IMR-90 (cell line): ENCODE results near the gene ZNF618. TPM values are rescaled to one million over a fixed set of nuclear protein-coding genes. Genes with fewer than 3 reads are reported as not detected.

Experiments used
- ATAC-seq: fragments of 200-7000 bp; cut with Tn5 transposase; 2 replicates; pipeline ENCODE4 v1.9.1; 2020; ENCODE audit warnings: low read depth, mild to moderate bottlenecking, moderate library complexity
- BruUV-seq: library from RNA; stranded (reverse); fragments of 400-500 nt; replicated peaks from 2 replicates; lab custom pipeline; 2021; lab: Mats Ljungman, UMichigan
- CTCF ChIA-PET: fragments of 300-600 bp; formaldehyde crosslinking; extraction: SDS; loops from one replicate; lab custom pipeline; 2021; ENCODE audit warnings: antibody characterized with exemption; lab: Yijun Ruan, JAX
- POLR2A ChIA-PET: fragments of 300-600 bp; sonication (Branson Sonifier 250); formaldehyde crosslinking; loops from one replicate; lab custom pipeline; 2022; ENCODE audit warnings: antibody characterized with exemption; ENCODE audit not compliant: unreplicated experiment; lab: Charles Lee
- DNase-seq: peaks from one replicate; pipeline ENCODE4 v3.0.0; 2013
- H2AFZ ChIP-seq: replicated peaks from 2 replicates; pipeline ENCODE3; 2013; ENCODE audit warnings: low read length, mild to moderate bottlenecking; ENCODE audit not compliant: poor library complexity
- H2AK5ac ChIP-seq: 2 replicates; pipeline ENCODE4 v1.6.1; 2013; ENCODE audit warnings: low read depth, low read length, inconsistent platforms
- H2AK9ac ChIP-seq: replicated peaks from 2 replicates; pipeline ENCODE3; 2013; ENCODE audit warnings: mild to moderate bottlenecking, low read depth, low read length, moderate library complexity; ENCODE audit not compliant: poor library complexity
- H2BK120ac ChIP-seq: 2 replicates; pipeline ENCODE4 v1.6.1; 2013; ENCODE audit warnings: low read depth, low read length, inconsistent platforms
- H2BK15ac ChIP-seq: 3 replicates; pipeline ENCODE4 v1.6.1; 2013; ENCODE audit warnings: low read depth, low read length, inconsistent platforms
- H2BK20ac ChIP-seq: 2 replicates; pipeline ENCODE4 v1.6.1; 2013; ENCODE audit warnings: low read depth, mild to moderate bottlenecking, inconsistent platforms, low read length, moderate library complexity
- H2BK5ac ChIP-seq: 2 replicates; pipeline ENCODE4 v1.6.1; 2013; ENCODE audit warnings: mild to moderate bottlenecking, low read depth, low read length, inconsistent platforms; ENCODE audit not compliant: poor library complexity, severe bottlenecking
- H3K14ac ChIP-seq: replicated peaks from 2 replicates; pipeline ENCODE4 v1.6.1; 2013; ENCODE audit warnings: low read depth, low read length, inconsistent platforms
- H3K18ac ChIP-seq: 2 replicates; pipeline ENCODE4 v1.6.1; 2013; ENCODE audit warnings: low read depth, low read length, control low read depth
- H3K23ac ChIP-seq: 2 replicates; pipeline ENCODE4 v1.6.1; 2013; ENCODE audit warnings: low read depth, low read length, inconsistent platforms
- H3K27ac ChIP-seq: 2 replicates; pipeline ENCODE4 v1.5.1; 2013; ENCODE audit warnings: mild to moderate bottlenecking, control low read depth, low read length; ENCODE audit not compliant: insufficient read depth
- H3K27me3 ChIP-seq: 2 replicates; pipeline ENCODE4 v1.6.1; 2013; ENCODE audit warnings: low read length; ENCODE audit not compliant: control insufficient read depth, insufficient read depth
- H3K36me3 ChIP-seq: 2 replicates; pipeline ENCODE4 v1.6.1; 2013; ENCODE audit warnings: low read length, mixed read lengths; ENCODE audit not compliant: control insufficient read depth, insufficient read depth
- H3K4ac ChIP-seq: 2 replicates; pipeline ENCODE4 v1.6.1; 2013; ENCODE audit warnings: low read depth, low read length, inconsistent platforms
- H3K4me1 ChIP-seq: 2 replicates; pipeline ENCODE4 v1.6.1; 2013; ENCODE audit warnings: low read length, mixed read lengths; ENCODE audit not compliant: control insufficient read depth, insufficient read depth
- H3K4me2 ChIP-seq: 2 replicates; pipeline ENCODE4 v1.6.1; 2013; ENCODE audit warnings: low read depth, mild to moderate bottlenecking, control low read depth, low read length, moderate library complexity
- H3K4me3 ChIP-seq: 2 replicates; pipeline ENCODE4 v1.5.1; 2013; ENCODE audit warnings: low read depth, mild to moderate bottlenecking, control low read depth, low read length, moderate library complexity; ENCODE audit not compliant: insufficient read depth
- H3K56ac ChIP-seq: 2 replicates; pipeline ENCODE4 v1.6.1; 2013; ENCODE audit warnings: low read length, inconsistent platforms; ENCODE audit not compliant: insufficient read depth; ENCODE audit errors: extremely low read depth
- H3K79me1 ChIP-seq, 2 experiments: 2 replicates each; pipeline ENCODE4 v1.6.1; 2013; ENCODE audit warnings: low read length in 2 of 2, inconsistent platforms in 1 of 2, low read depth in 1 of 2
- H3K9ac ChIP-seq: 2 replicates; pipeline ENCODE4 v1.6.1; 2013; ENCODE audit warnings: low read depth, low read length, control low read depth
- H3K9me1 ChIP-seq: 2 replicates; pipeline ENCODE4 v1.6.1; 2013; ENCODE audit warnings: low read length, inconsistent platforms; ENCODE audit not compliant: insufficient read depth
- H3K9me3 ChIP-seq: 2 replicates; pipeline ENCODE4 v1.6.1; 2013; ENCODE audit warnings: low read length; ENCODE audit not compliant: control insufficient read depth, insufficient read depth
- H4K20me1 ChIP-seq: 2 replicates; pipeline ENCODE4 v1.6.1; 2013; ENCODE audit warnings: low read length, inconsistent platforms; ENCODE audit not compliant: insufficient read depth
- H4K5ac ChIP-seq: 2 replicates; pipeline ENCODE4 v1.6.1; 2013; ENCODE audit warnings: mild to moderate bottlenecking, low read depth, low read length, control low read depth
- H4K8ac ChIP-seq, 2 experiments: 2 replicates each; pipeline ENCODE4 v1.6.1; 2013; ENCODE audit warnings: low read depth in 2 of 2, low read length in 2 of 2, control low read depth in 1 of 2, inconsistent platforms in 1 of 2
- H4K91ac ChIP-seq: 2 replicates; pipeline ENCODE4 v1.6.1; 2013; ENCODE audit warnings: low read depth, low read length, inconsistent platforms; ENCODE audit not compliant: insufficient read depth
- MXI1 ChIP-seq: IDR thresholded peaks from 2 replicates; pipeline ENCODE4 v1.6.1; 2012; ENCODE audit warnings: low read depth, mild to moderate bottlenecking, low read length, moderate library complexity, borderline replicate concordance
- POLR2A ChIP-seq: IDR thresholded peaks from 2 replicates; pipeline ENCODE4 v1.6.1; 2012; ENCODE audit warnings: mild to moderate bottlenecking, low read depth, low read length
- WGBS, 2 experiments: methylation state at CpG; one replicate each; pipeline versions ENCODE4 v1.1.5 to v1.1.7; 2013; ENCODE audit warnings: missing lambda C conversion rate in 2 of 2; ENCODE audit not compliant: insufficient read length in 1 of 2; ENCODE audit errors: extremely low coverage in 2 of 2; 5-methylcytosine and 5-hydroxymethylcytosine counted together
- dilution Hi-C: fragments of 300-500 bp; cut with HindIII; formaldehyde crosslinking; loops from one replicate; pipeline ENCODE4 v1.14.3; 2018; ENCODE audit warnings: low sequenced_read_pairs; ENCODE audit not compliant: unreplicated experiment
- in situ Hi-C: fragments of 300-500 bp; cut with MboI; formaldehyde crosslinking; loops from 3 replicates; pipeline ENCODE4 v1.14.3; 2019; ENCODE audit warnings: low sequenced_read_pairs, inconsistent platforms, mixed read lengths
- intact Hi-C: fragments of 100-400 bp; cut with micrococcal nuclease; formaldehyde crosslinking; loops from 2 replicates; pipeline ENCODE4 v1.10.0; 2022
- polyA plus RNA-seq, 3 experiments: library from polyadenylated mRNA; depleted of rRNA; stranded (reverse); fragments of >200 nt; gene quantifications; 2 replicates each; pipeline ENCODE4 v1.2.3, GENCODE V29; 2012; ENCODE audit warnings: low replicate concordance in 1 of 3
- total RNA-seq: library from RNA; depleted of rRNA; stranded (reverse); fragments of >200 nt; gene quantifications from 2 replicates; pipeline ENCODE4 v1.2.3, GENCODE V29; 2012

ZNF618 gene
- total and polyA plus RNA-seq, 2 of the 4 experiments (the other 2 are of a cell fraction): 8.2 to 9.4 TPM

GRCh38 chr9:113886933-113887332 lies 10.8 kb downstream of the ZNF618 start:
- H3K27me3 ChIP-seq: no peaks in the 10 kb centered on the region
- H3K9me3 ChIP-seq: peaks cover 2% of the 10 kb centered on the region; the same call in 1 of the 2 replicates
- WGBS, 2 experiments: no CpG with 5 or more reads among the region's 2 CpGs
- peaks cover 19% of the 10 kb centered on the region for H3K9me1 ChIP-seq
- H3K9ac ChIP-seq: no peak overlapping the region
- H4K8ac ChIP-seq: peak overlapping the region in 1 of 2 experiments; percentile 20; a peak in 1 of 4 replicates
- peaks cover 14% of the 10 kb centered on the region for H3K4me1 ChIP-seq
- no peak overlapping the region for H3K4ac ChIP-seq
- POLR2A ChIA-PET: no interaction called here
- H4K20me1 ChIP-seq: peaks cover 57% of the 10 kb centered on the region
- H2BK20ac ChIP-seq: no peak overlapping the region
- no peak overlapping the region for H3K27ac ChIP-seq
- H3K56ac ChIP-seq: no peak overlapping the region
- intact Hi-C loops: no loop called here
- H2AK5ac ChIP-seq: peak overlapping the region; percentile 77; the same call in 1 of the 2 replicates
- no peak overlapping the region for H2AFZ ChIP-seq
- H3K4me2 ChIP-seq: no peak overlapping the region
- no peak overlapping the region for H3K18ac ChIP-seq
- H3K36me3 ChIP-seq: peaks cover 4% of the 10 kb centered on the region
- no peak overlapping the region for H2BK120ac ChIP-seq
- H3K14ac ChIP-seq: no peak overlapping the region; the same call in 1 of the 2 replicates
- DNase-seq: no peak
- H2BK5ac ChIP-seq: no peak overlapping the region
- no peak overlapping the region for H3K4me3 ChIP-seq
- H4K5ac ChIP-seq: 0 out of 2 replicates have a peak overlapping the region, but pooled peaks have one; percentile 24
- CTCF ChIA-PET: no interaction called here
- H3K79me1 ChIP-seq: peaks cover 38 to 88% of the 10 kb centered on the region in 2 experiments
- H3K23ac ChIP-seq: no peak overlapping the region
- dilution Hi-C loops: no loop called here
- TF ChIP-seq POLR2A: no peak
- TF ChIP-seq MXI1: peak; percentile 62; the same call in 1 of the 2 replicates
- no TSS peak for BruUV-seq
- H4K91ac ChIP-seq: no peak overlapping the region
- H2BK15ac ChIP-seq: no peak overlapping the region
- no peak; the same call in 1 of the 2 replicates for ATAC-seq
- in situ Hi-C loops: no loop called here
- H2AK9ac ChIP-seq: no peak overlapping the region
